ENCODE results near the gene C14orf93. TPM values are rescaled to one million over a fixed set of nuclear protein-coding genes. Genes with fewer than 3 reads are reported as not detected.

C14orf93 gene
- total and polyA plus RNA-seq, 9 of the 15 experiments (the other 6 are each of a cell fraction or from before 2014, with no cell fraction given) = 2.2 to 22.4 (median 16.1) TPM

GRCh38 chr14:23009483-23009938 lies 432 bp downstream of the C14orf93 start (continued):
- TF ChIP-seq CLOCK (CRISPR knock-in tag; IDR thresholded peaks at IDR 0.05; ENCODE audit: borderline replicate concordance) = no peak
- TF ChIP-seq ZNF644 (tag; IDR thresholded peaks at IDR 0.05; ENCODE audit: low read depth) = 0 out of 2 replicates have a peak, but pooled peaks have one; percentile 37
- TF ChIP-seq MLLT1 (IDR thresholded peaks at IDR 0.05) = peak; percentile 20 to 40; a peak in 1 of 4 replicates
- peak; percentile 15; the same call in 1 of the 2 replicates for TF ChIP-seq ELF2 (CRISPR knock-in tag; IDR thresholded peaks at IDR 0.05)
- TF ChIP-seq ASH1L (IDR thresholded peaks at IDR 0.05; ENCODE audit: borderline replicate concordance, low read depth, partially characterized antibody) = peak; percentile 35
- TF ChIP-seq CBX1 (IDR thresholded peaks at IDR 0.05; ENCODE audit: low read depth) = no peak
- no peak for TF ChIP-seq RNF219 (CRISPR knock-in tag; IDR thresholded peaks at IDR 0.05)
- TF ChIP-seq SLC30A9 (CRISPR knock-in tag; IDR thresholded peaks at IDR 0.05) = no peak
- TF ChIP-seq HDAC2 (IDR thresholded peaks at IDR 0.05) = 0 out of 2 replicates have a peak, but pooled peaks have one; percentile 19
- no peak for TF ChIP-seq ZNF124 (CRISPR knock-in tag; IDR thresholded peaks at IDR 0.05)
- no peak for TF ChIP-seq ZNF175 (CRISPR knock-in tag; IDR thresholded peaks at IDR 0.05; ENCODE audit: low read depth)
- no peak for TF ChIP-seq RBM39 (optimal IDR thresholded peaks at IDR 0.05; ENCODE audit: low read depth, low read length)
- peak in 1 of 2 experiments; percentile 26; a peak in 2 of 4 replicates for TF ChIP-seq ZNF639 (CRISPR knock-in tag; conservative IDR thresholded peaks at IDR 0.05 in 1 of 2, IDR thresholded peaks at IDR 0.05 in 1 of 2)
- TF ChIP-seq KAT2B (IDR thresholded peaks at IDR 0.05; ENCODE audit: low read depth, low read length) = no peak
